Ammon's horn (tissue), 1 donor: Measurements from ENCODE around the gene RNF138.
A peak's percentile ranks its signal among the peaks of the same experiment; 100 is the strongest.
"Not testable (repeated sequence)": the region's sequence is repeated elsewhere in the genome, so short reads cannot be mapped to it uniquely, and the experiment has no call there.

Experiments used
- DNase-seq: peaks from one replicate; pipeline ENCODE4 v3.0.0-alpha.2; 2016; ENCODE audit warnings: low spot score

The RNF138 gene

GRCh38 chr18:32175265-32175664 is 83.6 kb downstream of the RNF138 start:
- DNase-seq: peak; percentile 68

- not testable (repeated sequence) for DNase-seq
Observed at GRCh38 chr18:32176745-32177144, 85.1 kb downstream of the RNF138 start.

- DNase-seq: no peak
Observed at GRCh38 chr18:32177530-32177929, 85.9 kb downstream of the RNF138 start.
